Measurements from ENCODE around the gene TMEM52. TPM values are rescaled to one million over a fixed set of nuclear protein-coding genes. Genes with fewer than 3 reads are reported as not detected.
A peak's percentile ranks its signal among the peaks of the same experiment; 100 is the strongest.

TMEM52 gene
- 1 to 10 TPM in 1 of 5 experiments, not detected in 4; 1.1 TPM for total RNA-seq
- under 1 TPM in 1 of 2 donors, not detected in 1; 0.45 TPM for polyA plus RNA-seq
- total RNA-seq = 0.67 reads per million

GRCh38 chr1:1918901-1919303, at the start of gene TMEM52:
Gene TMEM52 (minus strand): TSS chr1:1919279. CDS start chr1:1919265, 14 bp downstream.
- Histone ChIP-seq H3K9me3 (ENCODE audit: control insufficient read depth in 2 of 3, low read length in 3 of 3) (no peaks in the 10 kb centered on the region), H3K4me3 (ENCODE audit: low read length) (peak within 1 kb of the TSS; percentile 61), H3K27ac (ENCODE audit: low read depth, low read length) (peak within 1 kb of the TSS; percentile 58), H3K27me3 (ENCODE audit: control insufficient read depth in 2 of 2, insufficient read depth in 2 of 2, low read length in 2 of 2) (no peaks in the 10 kb centered on the region), H3K4me1 (ENCODE audit: control insufficient read depth in 2 of 2, insufficient read depth in 2 of 2, low read length in 2 of 2) (peaks cover 7 to 16% of the 10 kb centered on the region in 2 donors), H3K36me3 (ENCODE audit: control insufficient read depth in 2 of 3, insufficient read depth in 3 of 3, low read length in 3 of 3) (no peaks in the 10 kb centered on the region)
- Mint-ChIP-seq H3K9me3 (no peaks in the 10 kb centered on the region), H3K27ac (peak within 1 kb of the TSS in 8 of 9 donors; percentile 51 to 89 (median 82)), H3K4me1 (peaks cover 0 to 7% (median 0%) of the 10 kb centered on the region in 7 donors), H3K4me3 (peak within 1 kb of the TSS; percentile 52 to 79 (median 68)), H3K36me3 (no peaks in the 10 kb centered on the region), H3K27me3 (peaks cover 0 to 4% (median 0%) of the 10 kb centered on the region in 5 donors)
- ATAC-seq (peak; percentile 6), DNase-seq (no peak)
- intact Hi-C loops (cut with micrococcal nuclease) = loop anchor here (1.0 to 10.0 kb wide), 10 partner anchors 10 to 803 kb away; partner anchors contain the start of genes GNB1 (in 2 of the 2), C1orf159 (in 1 of the 2), PANK4 (in 1 of the 2) and PRKCZ (in 1 of the 2)
- POLR2A ChIA-PET = no interaction called here
- CTCF ChIA-PET = no interaction called here

- POLR2A ChIA-PET = no interaction called here
- H3K27ac Mint-ChIP-seq = no peak overlapping the region
- DNase-seq = no peak
Measured at GRCh38 chr1:1967879-1968278, 48.8 kb upstream of the TMEM52 start.

GRCh38 chr1:1967151-1967550, 48.1 kb upstream of the TMEM52 start:
- no peak overlapping the region for H3K4me3 Mint-ChIP-seq
- peaks cover 0 to 9% (median 0%) of the 10 kb centered on the region in 11 donors for H3K9me3 Mint-ChIP-seq
- Histone ChIP-seq H3K27ac (ENCODE audit: low read depth, low read length) (no peak overlapping the region), H3K4me3 (ENCODE audit: low read length) (no peak overlapping the region), H3K27me3 (ENCODE audit: control insufficient read depth in 2 of 2, insufficient read depth in 2 of 2, low read length in 2 of 2) (no peaks in the 10 kb centered on the region), H3K4me1 (ENCODE audit: control insufficient read depth in 2 of 2, insufficient read depth in 2 of 2, low read length in 2 of 2) (no peaks in the 10 kb centered on the region), H3K36me3 (ENCODE audit: control insufficient read depth in 2 of 3, insufficient read depth in 3 of 3, low read length in 3 of 3) (no peaks in the 10 kb centered on the region), H3K9me3 (ENCODE audit: control insufficient read depth in 2 of 3, low read length in 3 of 3) (no peaks in the 10 kb centered on the region)
- CTCF ChIA-PET = no interaction called here
- POLR2A ChIA-PET = no interaction called here
- no peak overlapping the region for H3K27ac Mint-ChIP-seq
- DNase-seq (no peak), ATAC-seq (no peak)
- intact Hi-C loops (cut with micrococcal nuclease) = no loop called here
- H3K36me3 Mint-ChIP-seq = no peaks in the 10 kb centered on the region
- peaks cover 0 to 8% (median 4%) of the 10 kb centered on the region in 5 donors for H3K27me3 Mint-ChIP-seq
- peaks cover 0 to 3% (median 0%) of the 10 kb centered on the region in 7 donors for H3K4me1 Mint-ChIP-seq

More at GRCh38 chr1:1967879-1968278, 48.8 kb upstream of the TMEM52 start:
- no peaks in the 10 kb centered on the region for H3K27me3 ChIP-seq (ENCODE audit: control insufficient read depth in 2 of 2, insufficient read depth in 2 of 2, low read length in 2 of 2)
- no peak overlapping the region for H3K27ac ChIP-seq (ENCODE audit: low read depth, low read length)
- intact Hi-C loops (cut with micrococcal nuclease) = no loop called here
- no peaks in the 10 kb centered on the region for H3K36me3 Mint-ChIP-seq
- CTCF ChIA-PET = no interaction called here
- peaks cover 0 to 9% (median 0%) of the 10 kb centered on the region in 11 donors for H3K9me3 Mint-ChIP-seq
- H3K4me1 Mint-ChIP-seq = peaks cover 0 to 3% (median 0%) of the 10 kb centered on the region in 7 donors
- H3K9me3 ChIP-seq (ENCODE audit: control insufficient read depth in 2 of 3, low read length in 3 of 3) = no peaks in the 10 kb centered on the region
- no peaks in the 10 kb centered on the region for H3K36me3 ChIP-seq (ENCODE audit: control insufficient read depth in 2 of 3, insufficient read depth in 3 of 3, low read length in 3 of 3)
- no peak for ATAC-seq
- no peaks in the 10 kb centered on the region for H3K4me1 ChIP-seq (ENCODE audit: control insufficient read depth in 2 of 2, insufficient read depth in 2 of 2, low read length in 2 of 2)
- H3K27me3 Mint-ChIP-seq = peaks cover 0 to 4% (median 4%) of the 10 kb centered on the region in 5 donors
- no peak overlapping the region for H3K4me3 ChIP-seq (ENCODE audit: low read length)
- H3K4me3 Mint-ChIP-seq = no peak overlapping the region

- Histone ChIP-seq H3K27me3 (ENCODE audit: control insufficient read depth in 2 of 2, insufficient read depth in 2 of 2, low read length in 2 of 2) (no peaks in the 10 kb centered on the region), H3K36me3 (ENCODE audit: control insufficient read depth in 2 of 3, insufficient read depth in 3 of 3, low read length in 3 of 3) (no peaks in the 10 kb centered on the region), H3K27ac (ENCODE audit: low read depth, low read length) (no peak overlapping the region), H3K4me3 (ENCODE audit: low read length) (no peak overlapping the region), H3K9me3 (ENCODE audit: control insufficient read depth in 2 of 3, low read length in 3 of 3) (no peaks in the 10 kb centered on the region), H3K4me1 (ENCODE audit: control insufficient read depth in 2 of 2, insufficient read depth in 2 of 2, low read length in 2 of 2) (no peaks in the 10 kb centered on the region)
- Mint-ChIP-seq H3K9me3 (peaks cover 0 to 5% (median 0%) of the 10 kb centered on the region in 11 donors), H3K27ac (no peak overlapping the region), H3K4me1 (peaks cover 0 to 3% (median 0%) of the 10 kb centered on the region in 7 donors), H3K36me3 (no peaks in the 10 kb centered on the region), H3K4me3 (no peak overlapping the region), H3K27me3 (peaks cover under 1 to 17% (median 6%) of the 10 kb centered on the region in 5 donors)
- ATAC-seq (no peak), DNase-seq (no peak)
- ChIA-PET CTCF (no interaction called here), POLR2A (no interaction called here)
- intact Hi-C loops (cut with micrococcal nuclease) = no loop called here
Measured at GRCh38 chr1:1966071-1966740, 47.1 kb upstream of the TMEM52 start.

GRCh38 chr1:1965546-1965945, 46.5 kb upstream of the TMEM52 start:
- no peak overlapping the region for H3K27ac Mint-ChIP-seq
- POLR2A ChIA-PET = no interaction called here
- H3K36me3 Mint-ChIP-seq = no peaks in the 10 kb centered on the region
- peaks cover 0 to 3% (median 0%) of the 10 kb centered on the region in 7 donors for H3K4me1 Mint-ChIP-seq
- no peak for ATAC-seq
- H3K4me3 Mint-ChIP-seq = no peak overlapping the region
- Histone ChIP-seq H3K27ac (ENCODE audit: low read depth, low read length) (no peak overlapping the region), H3K4me3 (ENCODE audit: low read length) (no peak overlapping the region), H3K9me3 (ENCODE audit: control insufficient read depth in 2 of 3, low read length in 3 of 3) (no peaks in the 10 kb centered on the region), H3K36me3 (ENCODE audit: control insufficient read depth in 2 of 3, insufficient read depth in 3 of 3, low read length in 3 of 3) (no peaks in the 10 kb centered on the region), H3K4me1 (ENCODE audit: control insufficient read depth in 2 of 2, insufficient read depth in 2 of 2, low read length in 2 of 2) (no peaks in the 10 kb centered on the region), H3K27me3 (ENCODE audit: control insufficient read depth in 2 of 2, insufficient read depth in 2 of 2, low read length in 2 of 2) (no peaks in the 10 kb centered on the region)
- peaks cover 7 to 24% (median 12%) of the 10 kb centered on the region in 5 donors for H3K27me3 Mint-ChIP-seq
- DNase-seq = no peak
- intact Hi-C loops (cut with micrococcal nuclease) = no loop called here
- H3K9me3 Mint-ChIP-seq = no peaks in the 10 kb centered on the region
- CTCF ChIA-PET = no interaction called here

- H3K4me3 ChIP-seq (ENCODE audit: low read length) = no peak overlapping the region
- DNase-seq (no peak), ATAC-seq (no peak)
- H3K27me3 Mint-ChIP-seq = peaks cover 9 to 30% (median 12%) of the 10 kb centered on the region in 5 donors
- H3K4me1 Mint-ChIP-seq = peaks cover 0 to 3% (median 0%) of the 10 kb centered on the region in 7 donors
- intact Hi-C loops (cut with micrococcal nuclease) = no loop called here
- no peak overlapping the region for H3K4me3 Mint-ChIP-seq
- no peaks in the 10 kb centered on the region for H3K9me3 Mint-ChIP-seq
- no peak overlapping the region for H3K27ac ChIP-seq (ENCODE audit: low read depth, low read length)
- H3K36me3 ChIP-seq (ENCODE audit: control insufficient read depth in 2 of 3, insufficient read depth in 3 of 3, low read length in 3 of 3) = no peaks in the 10 kb centered on the region
- H3K27ac Mint-ChIP-seq = no peak overlapping the region
- H3K36me3 Mint-ChIP-seq = no peaks in the 10 kb centered on the region
- H3K27me3 ChIP-seq (ENCODE audit: control insufficient read depth in 2 of 2, insufficient read depth in 2 of 2, low read length in 2 of 2) = no peaks in the 10 kb centered on the region
- no peaks in the 10 kb centered on the region for H3K4me1 ChIP-seq (ENCODE audit: control insufficient read depth in 2 of 2, insufficient read depth in 2 of 2, low read length in 2 of 2)
- CTCF ChIA-PET = no interaction called here
- POLR2A ChIA-PET = no interaction called here
- no peaks in the 10 kb centered on the region for H3K9me3 ChIP-seq (ENCODE audit: control insufficient read depth in 2 of 3, low read length in 3 of 3)
Measured at GRCh38 chr1:1964811-1965210, 45.7 kb upstream of the TMEM52 start.

- H3K9me3 ChIP-seq (ENCODE audit: control insufficient read depth in 2 of 3, low read length in 3 of 3) = no peaks in the 10 kb centered on the region
- H3K36me3 ChIP-seq (ENCODE audit: control insufficient read depth in 2 of 3, insufficient read depth in 3 of 3, low read length in 3 of 3) = no peaks in the 10 kb centered on the region
- ATAC-seq (no peak), DNase-seq (no peak)
- Mint-ChIP-seq H3K9me3 (no peaks in the 10 kb centered on the region), H3K4me1 (peaks cover 0 to 3% (median 0%) of the 10 kb centered on the region in 7 donors), H3K36me3 (no peaks in the 10 kb centered on the region), H3K27me3 (peaks cover 9 to 30% (median 13%) of the 10 kb centered on the region in 5 donors), H3K27ac (no peak overlapping the region), H3K4me3 (no peak overlapping the region)
- no peaks in the 10 kb centered on the region for H3K27me3 ChIP-seq (ENCODE audit: control insufficient read depth in 2 of 2, insufficient read depth in 2 of 2, low read length in 2 of 2)
- H3K27ac ChIP-seq (ENCODE audit: low read depth, low read length) = no peak overlapping the region
- ChIA-PET CTCF (no interaction called here), POLR2A (no interaction called here)
- H3K4me1 ChIP-seq (ENCODE audit: control insufficient read depth in 2 of 2, insufficient read depth in 2 of 2, low read length in 2 of 2) = no peaks in the 10 kb centered on the region
- intact Hi-C loops (cut with micrococcal nuclease) = no loop called here
- H3K4me3 ChIP-seq (ENCODE audit: low read length) = no peak overlapping the region
Measured at GRCh38 chr1:1963570-1963969, 44.5 kb upstream of the TMEM52 start.

All from naive thymus-derived CD4-positive, alpha-beta T cell (primary cell).